Stimulated activated CD8-positive, alpha-beta memory T cell treated with anti-CD3 and anti-CD28 coated beads, Interleukin-2, amount 100 ng/mL, for 1 hour (primary cell): ENCODE data around the gene NPIPA3.
"Not testable (repeated sequence)": the region's sequence is repeated elsewhere in the genome, so short reads cannot be mapped to it uniquely, and the experiment has no call there.

Experiments
- DNase-seq, 2 donors: peaks; one replicate each; pipeline ENCODE4 v3.0.0-alpha.2; 2020; ENCODE audit warnings: low read depth in 2 of 2

NPIPA3 gene

GRCh38 chr16:14703156-14704011 lies at the start of gene NPIPA3:
Gene NPIPA3, plus strand, starts transcription at chr16:14703411. Its CDS starts 5,533 bp downstream, at chr16:14708944.
- DNase-seq, result not testable (repeated sequence)

GRCh38 chr16:14658063-14658462 lies 45.1 kb upstream of the NPIPA3 start:
- no peak for DNase-seq

GRCh38 chr16:14667347-14668266 lies 35.6 kb upstream of the NPIPA3 start:
- DNase-seq, result no peak

- no peak for DNase-seq
Measured at GRCh38 chr16:14668556-14669223, 34.5 kb upstream of the NPIPA3 start.

GRCh38 chr16:14669776-14670175 lies 33.4 kb upstream of the NPIPA3 start:
- DNase-seq, result no peak

GRCh38 chr16:14672403-14672971 lies 30.7 kb upstream of the NPIPA3 start:
- DNase-seq, result no peak

GRCh38 chr16:14676633-14677032 lies 26.6 kb upstream of the NPIPA3 start:
- DNase-seq, result no peak

GRCh38 chr16:14677627-14678026 lies 25.6 kb upstream of the NPIPA3 start:
- no peak for DNase-seq

GRCh38 chr16:14678748-14679497 lies 24.3 kb upstream of the NPIPA3 start:
- DNase-seq, result no peak

- DNase-seq, result not testable (repeated sequence)
Measured at GRCh38 chr16:14680396-14680795, 22.8 kb upstream of the NPIPA3 start.

- no peak for DNase-seq
Measured at GRCh38 chr16:14681115-14681514, 22.1 kb upstream of the NPIPA3 start.

- DNase-seq, result no peak
Measured at GRCh38 chr16:14682121-14682520, 21.1 kb upstream of the NPIPA3 start.

GRCh38 chr16:14685870-14686793 lies 17.1 kb upstream of the NPIPA3 start:
- DNase-seq, result not testable (repeated sequence)

GRCh38 chr16:14694129-14694528 lies 9.1 kb upstream of the NPIPA3 start, which contains the start of gene PLA2G10:
Gene PLA2G10, minus strand, starts transcription at chr16:14694308. Its CDS starts 79 bp downstream, at chr16:14694229.
- DNase-seq, result not testable (repeated sequence)

GRCh38 chr16:14701859-14702258 lies 1.4 kb upstream of the NPIPA3 start:
- not testable (repeated sequence) for DNase-seq

- DNase-seq, result not testable (repeated sequence)
Measured at GRCh38 chr16:14702672-14703071, 539 bp upstream of the NPIPA3 start.

- DNase-seq, result not testable (repeated sequence)
Measured at GRCh38 chr16:14733233-14733632, 30.0 kb downstream of the NPIPA3 start.

- DNase-seq, result not testable (repeated sequence)
Measured at GRCh38 chr16:14740832-14741385, 37.7 kb downstream of the NPIPA3 start.

GRCh38 chr16:14741794-14742193 lies 38.6 kb downstream of the NPIPA3 start:
- DNase-seq, result not testable (repeated sequence)
